Neural progenitor cell (in vitro differentiated cells): ENCODE results near the gene OLFM1. TPM values are rescaled to one million over a fixed set of nuclear protein-coding genes. Genes with fewer than 3 reads are reported as not detected.

Source experiments
- DNase-seq: peaks from one replicate; pipeline ENCODE4 v3.0.0-alpha.2; 2016; ENCODE audit warnings: low spot score
- H2AFZ ChIP-seq: fragments of 200-600 bp; sonication (generic); replicated peaks from 2 replicates; pipeline ENCODE4 v1.6.1; 2016; ENCODE audit warnings: antibody characterized with exemption
- H3F3A ChIP-seq: fragments of 200-600 bp; sonication (generic); 2 replicates; pipeline ENCODE4 v1.6.1; 2016; ENCODE audit warnings: antibody characterized with exemption, low read depth
- H3K27ac ChIP-seq: fragments of 200-600 bp; sonication (generic); 2 replicates; pipeline ENCODE4 v1.5.1; 2016; ENCODE audit warnings: mild to moderate bottlenecking
- H3K27me3 ChIP-seq: fragments of 200-600 bp; sonication (generic); 2 replicates; pipeline ENCODE4 v1.6.1; 2016; ENCODE audit warnings: mild to moderate bottlenecking, moderate library complexity
- H3K36me3 ChIP-seq: fragments of 200-600 bp; sonication (generic); 2 replicates; pipeline ENCODE4 v1.5.1; 2016
- H3K4me1 ChIP-seq: fragments of 200-600 bp; sonication (generic); 2 replicates; pipeline ENCODE4 v1.6.1; 2016; ENCODE audit warnings: mixed run types
- H3K4me2 ChIP-seq: fragments of 200-600 bp; sonication (generic); 2 replicates; pipeline ENCODE4 v1.6.1; 2016
- H3K4me3 ChIP-seq: fragments of 200-600 bp; sonication (generic); 2 replicates; pipeline ENCODE4 v1.5.1; 2016
- H3K79me2 ChIP-seq: fragments of 200-600 bp; sonication (generic); 2 replicates; pipeline ENCODE4 v1.6.1; 2016; ENCODE audit warnings: low read depth
- H3K9ac ChIP-seq: fragments of 200-600 bp; sonication (generic); 2 replicates; pipeline ENCODE4 v1.6.1; 2016
- H3K9me3 ChIP-seq: fragments of 200-600 bp; sonication (generic); 2 replicates; pipeline ENCODE4 v1.5.1; 2016; ENCODE audit warnings: low read depth
- H4K20me1 ChIP-seq: fragments of 200-600 bp; sonication (generic); 2 replicates; pipeline ENCODE4 v1.6.1; 2016; ENCODE audit warnings: low read depth
- H3K27ac Mint-ChIP-seq: 3 replicates; pipeline ENCODE4 v1.8.0; 2021; ENCODE audit warnings: mixed read lengths
- H3K27me3 Mint-ChIP-seq: 2 replicates; pipeline ENCODE4 v1.8.0; 2022; ENCODE audit warnings: low read depth, mild to moderate bottlenecking, inconsistent platforms, moderate library complexity, mixed read lengths; ENCODE audit not compliant: insufficient read depth
- H3K36me3 Mint-ChIP-seq: 3 replicates; pipeline ENCODE4 v1.8.0; 2021; ENCODE audit warnings: mixed read lengths
- H3K4me1 Mint-ChIP-seq: 3 replicates; pipeline ENCODE4 v1.8.0; 2021; ENCODE audit warnings: mixed read lengths
- H3K4me3 Mint-ChIP-seq: 3 replicates; pipeline ENCODE4 v1.8.0; 2021; ENCODE audit warnings: mild to moderate bottlenecking, moderate library complexity, mixed read lengths
- H3K9me3 Mint-ChIP-seq: 3 replicates; pipeline ENCODE4 v1.8.0; 2020; ENCODE audit warnings: mixed read lengths
- EZH2 ChIP-seq: fragments of 200-600 bp; sonication (generic); IDR thresholded peaks from 2 replicates; pipeline ENCODE4 v1.6.1; 2017; ENCODE audit warnings: antibody characterized with exemption, mild to moderate bottlenecking, moderate library complexity
- EZH2phosphoT487 ChIP-seq: fragments of 200-600 bp; sonication (generic); IDR thresholded peaks from 2 replicates; pipeline ENCODE4 v1.6.1; 2017; ENCODE audit warnings: antibody characterized with exemption
- total RNA-seq: library from RNA; depleted of rRNA; stranded (reverse); fragments of >200 nt; gene quantifications from 2 replicates; pipeline ENCODE4 v1.2.3, GENCODE V29; 2015; ENCODE audit warnings: low replicate concordance
- TF ChIP-seq, protein P1 (sequence below): fragments of 200-600 bp; sonication (generic); IDR thresholded peaks from 2 replicates; pipeline ENCODE4 v1.5.1; 2017; ENCODE audit warnings: antibody characterized with exemption, mild to moderate bottlenecking

Gene OLFM1
- total RNA-seq, 1 donor from 2014 or later: 4.0 TPM

DNA sequence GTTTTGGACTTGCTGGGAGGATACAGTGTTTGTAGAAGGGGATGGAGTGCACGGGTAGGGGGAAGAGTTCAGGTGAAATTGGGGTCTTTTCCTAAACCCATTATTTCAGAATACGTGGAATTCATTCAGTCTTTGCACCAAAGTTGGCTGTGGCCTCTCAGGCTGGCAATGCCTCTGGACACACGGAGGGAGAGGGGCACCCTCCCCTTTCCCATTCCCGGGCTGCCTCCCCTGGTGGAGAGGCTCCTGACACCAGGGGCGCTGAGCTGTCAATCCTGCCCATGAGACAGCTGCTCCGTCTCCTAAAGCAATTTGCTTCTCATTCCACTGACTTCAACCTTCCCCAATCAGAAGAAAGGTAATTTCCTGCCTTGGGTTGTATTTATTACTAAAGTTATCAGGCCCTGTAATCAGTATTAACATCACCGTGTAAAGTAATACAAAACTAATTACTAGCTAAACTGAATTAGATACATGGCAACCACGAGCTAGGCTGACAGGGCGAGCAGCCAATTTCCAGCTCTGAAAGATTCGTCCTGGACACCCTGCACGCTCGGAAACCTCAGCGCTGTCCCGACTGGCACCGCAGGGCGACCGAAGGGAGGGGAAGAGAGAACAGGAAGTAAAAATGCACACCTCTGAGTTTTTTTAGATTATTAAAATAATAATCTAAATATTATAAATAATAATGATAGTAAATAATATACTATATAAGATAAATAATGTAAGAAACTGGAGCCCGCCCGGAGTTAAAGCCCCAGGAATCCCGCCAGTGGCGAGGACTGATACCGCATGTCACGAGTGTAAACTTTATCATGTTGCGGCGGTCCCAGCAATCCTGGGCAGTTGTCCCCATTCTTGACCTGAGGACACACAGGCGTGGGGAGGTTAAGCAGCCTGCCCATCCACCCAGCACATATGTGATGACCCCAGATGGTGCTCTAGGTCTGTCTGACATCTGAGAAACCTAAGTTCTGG lies 6.9 kb upstream of the OLFM1 start:
- Histone ChIP-seq H2AFZ (no peak overlapping the region), H3K79me2 (no peaks in the 10 kb centered on the region), H3K4me3 (no peak overlapping the region), H3F3A (peaks cover 10% of the 10 kb centered on the region), H3K27me3 (peaks cover 30% of the 10 kb centered on the region), H3K4me2 (no peak overlapping the region), H3K9ac (no peak overlapping the region), H3K9me3 (no peaks in the 10 kb centered on the region), H4K20me1 (peaks cover 44% of the 10 kb centered on the region), H3K27ac (no peak overlapping the region), H3K4me1 (peaks cover 8% of the 10 kb centered on the region), H3K36me3 (no peaks in the 10 kb centered on the region)
- Mint-ChIP-seq H3K9me3 (no peaks in the 10 kb centered on the region), H3K4me1 (peaks cover 13% of the 10 kb centered on the region), H3K4me3 (no peak overlapping the region), H3K36me3 (no peaks in the 10 kb centered on the region), H3K27me3 (peaks cover 20% of the 10 kb centered on the region), H3K27ac (no peak overlapping the region)
- DNase-seq: no peak
- no peak for TF ChIP-seq EZH2phosphoT487
- TF ChIP-seq EZH2: no peak
- TF ChIP-seq, protein P1, sequence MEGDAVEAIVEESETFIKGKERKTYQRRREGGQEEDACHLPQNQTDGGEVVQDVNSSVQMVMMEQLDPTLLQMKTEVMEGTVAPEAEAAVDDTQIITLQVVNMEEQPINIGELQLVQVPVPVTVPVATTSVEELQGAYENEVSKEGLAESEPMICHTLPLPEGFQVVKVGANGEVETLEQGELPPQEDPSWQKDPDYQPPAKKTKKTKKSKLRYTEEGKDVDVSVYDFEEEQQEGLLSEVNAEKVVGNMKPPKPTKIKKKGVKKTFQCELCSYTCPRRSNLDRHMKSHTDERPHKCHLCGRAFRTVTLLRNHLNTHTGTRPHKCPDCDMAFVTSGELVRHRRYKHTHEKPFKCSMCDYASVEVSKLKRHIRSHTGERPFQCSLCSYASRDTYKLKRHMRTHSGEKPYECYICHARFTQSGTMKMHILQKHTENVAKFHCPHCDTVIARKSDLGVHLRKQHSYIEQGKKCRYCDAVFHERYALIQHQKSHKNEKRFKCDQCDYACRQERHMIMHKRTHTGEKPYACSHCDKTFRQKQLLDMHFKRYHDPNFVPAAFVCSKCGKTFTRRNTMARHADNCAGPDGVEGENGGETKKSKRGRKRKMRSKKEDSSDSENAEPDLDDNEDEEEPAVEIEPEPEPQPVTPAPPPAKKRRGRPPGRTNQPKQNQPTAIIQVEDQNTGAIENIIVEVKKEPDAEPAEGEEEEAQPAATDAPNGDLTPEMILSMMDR: no peak

DNA sequence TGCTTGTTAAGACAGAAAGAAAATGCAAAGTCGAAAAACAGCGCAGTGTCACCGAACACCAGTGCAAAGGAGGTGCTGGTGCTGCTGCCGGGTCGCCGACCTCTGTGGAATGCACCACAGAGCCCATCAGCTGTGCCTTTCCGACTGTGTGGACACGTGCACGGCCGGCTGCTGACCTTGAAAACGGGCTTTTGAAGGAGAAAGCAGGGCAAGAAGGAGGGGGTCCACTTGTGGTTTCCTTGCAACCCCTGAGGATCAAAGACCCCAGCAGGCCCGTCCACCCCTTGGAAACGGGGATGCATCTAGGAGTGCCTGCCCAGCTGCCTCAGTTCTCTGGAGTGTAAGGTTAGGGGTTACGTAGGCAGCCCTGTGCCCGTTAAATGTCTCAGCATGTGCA lies 6.2 kb upstream of the OLFM1 start:
- H3K36me3 Mint-ChIP-seq: no peaks in the 10 kb centered on the region
- H3K4me1 Mint-ChIP-seq: peaks cover 17% of the 10 kb centered on the region
- peaks cover 24% of the 10 kb centered on the region for H3K27me3 Mint-ChIP-seq

DNA sequence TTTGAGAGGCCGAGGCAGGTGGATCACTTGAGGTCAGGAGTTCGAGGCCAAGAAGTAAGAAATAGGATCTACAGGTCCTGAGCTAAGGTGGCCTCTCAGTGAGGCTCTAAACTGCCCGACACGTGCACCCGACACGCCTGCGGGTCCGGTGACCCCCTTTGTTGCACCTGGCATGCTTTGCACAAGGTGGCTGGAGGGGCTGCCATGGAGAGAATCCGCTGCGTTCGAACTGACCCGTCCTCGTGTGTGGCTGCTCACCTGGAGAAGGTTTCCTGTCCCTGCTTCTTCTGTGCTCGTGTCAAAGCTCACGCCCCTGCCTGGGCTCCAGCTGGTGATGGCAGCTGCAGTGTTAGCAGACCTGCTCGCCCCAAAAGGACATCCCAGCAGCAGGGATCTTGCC lies 5.7 kb upstream of the OLFM1 start:
- H3K27ac ChIP-seq: no peak overlapping the region
- H2AFZ ChIP-seq: no peak overlapping the region
- no peak for DNase-seq
- Mint-ChIP-seq H3K4me1 (peaks cover 14% of the 10 kb centered on the region), H3K9me3 (no peaks in the 10 kb centered on the region), H3K27ac (no peak overlapping the region), H3K27me3 (peaks cover 22% of the 10 kb centered on the region), H3K4me3 (no peak overlapping the region), H3K36me3 (no peaks in the 10 kb centered on the region)
- H3K27me3 ChIP-seq: peaks cover 29% of the 10 kb centered on the region
- H3K9me3 ChIP-seq: no peaks in the 10 kb centered on the region
- no peak overlapping the region for H3K4me2 ChIP-seq
- no peaks in the 10 kb centered on the region for H3K79me2 ChIP-seq
- peaks cover 5% of the 10 kb centered on the region for H3F3A ChIP-seq
- H3K4me1 ChIP-seq: no peaks in the 10 kb centered on the region
- no peak overlapping the region for H3K9ac ChIP-seq
- H3K4me3 ChIP-seq: no peak overlapping the region
- peaks cover 43% of the 10 kb centered on the region for H4K20me1 ChIP-seq
- no peaks in the 10 kb centered on the region for H3K36me3 ChIP-seq
- TF ChIP-seq, protein P1: no peak
- TF ChIP-seq EZH2phosphoT487 (no peak), EZH2 (no peak)

More for the DNA sequence above, 6.2 kb upstream of the OLFM1 start:
- Histone ChIP-seq H3K36me3 (no peaks in the 10 kb centered on the region), H3K4me3 (no peak overlapping the region), H3F3A (peaks cover 6% of the 10 kb centered on the region), H3K27ac (no peak overlapping the region), H3K4me2 (no peak overlapping the region), H3K79me2 (no peaks in the 10 kb centered on the region), H3K4me1 (peaks cover under 1% of the 10 kb centered on the region), H4K20me1 (peaks cover 43% of the 10 kb centered on the region), H2AFZ (no peak overlapping the region), H3K9me3 (no peaks in the 10 kb centered on the region), H3K9ac (no peak overlapping the region), H3K27me3 (peaks cover 29% of the 10 kb centered on the region)
- TF ChIP-seq EZH2 (no peak), EZH2phosphoT487 (no peak)
- TF ChIP-seq, protein P1: no peak
- no peak overlapping the region for H3K4me3 Mint-ChIP-seq
- no peaks in the 10 kb centered on the region for H3K9me3 Mint-ChIP-seq
- DNase-seq: no peak
- H3K27ac Mint-ChIP-seq: no peak overlapping the region
